ENCODE data around the gene SCUBE1. TPM values are rescaled to one million over a fixed set of nuclear protein-coding genes. Genes with fewer than 3 reads are reported as not detected.

The SCUBE1 gene
- total and polyA plus RNA-seq, 10 of the 15 experiments (the other 5 are each of a cell fraction or from before 2014, with no cell fraction given): not detected

DNA sequence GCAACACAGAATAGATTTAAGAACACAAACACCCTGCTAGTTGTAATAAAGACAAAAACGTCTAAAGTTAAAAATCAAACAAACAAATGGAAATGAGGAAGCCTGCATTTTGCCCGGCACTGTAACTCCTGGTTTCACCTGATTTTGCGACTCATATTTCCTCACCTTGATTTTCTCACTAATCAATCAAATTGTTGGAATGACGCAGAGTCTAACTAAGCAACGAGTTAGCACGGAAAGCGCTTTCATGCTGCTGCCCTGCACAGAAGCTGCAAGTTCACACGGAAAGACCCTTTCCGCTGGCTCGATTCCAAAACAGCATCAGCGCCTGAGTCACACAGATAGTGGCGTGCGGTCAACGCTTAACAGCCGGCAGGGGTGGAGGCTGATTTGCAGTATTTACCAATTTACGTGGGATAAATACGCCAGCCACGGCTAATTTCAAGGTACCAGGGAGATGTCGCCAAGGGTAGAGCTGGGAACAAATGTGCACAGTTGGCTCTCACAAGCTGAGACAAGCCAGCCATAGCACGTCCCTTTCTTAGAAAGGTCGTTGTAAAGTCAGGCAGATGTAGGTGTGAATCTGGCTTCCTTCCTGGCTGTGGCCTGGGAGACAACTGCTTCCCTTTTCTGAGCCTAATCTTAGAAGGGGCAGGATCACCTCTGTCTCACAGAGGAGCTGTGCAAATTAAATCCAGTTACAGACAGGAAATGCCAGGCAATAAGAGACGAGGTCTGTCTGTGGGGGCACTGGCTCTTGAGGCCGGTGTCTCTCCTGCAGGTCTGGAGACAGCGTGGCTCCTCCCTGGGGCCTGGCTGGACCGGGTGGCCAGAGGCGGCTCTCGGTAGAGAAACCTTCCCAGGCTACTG is 79.3 kb downstream of the SCUBE1 start (continued):
- TF ChIP-seq, protein P1, sequence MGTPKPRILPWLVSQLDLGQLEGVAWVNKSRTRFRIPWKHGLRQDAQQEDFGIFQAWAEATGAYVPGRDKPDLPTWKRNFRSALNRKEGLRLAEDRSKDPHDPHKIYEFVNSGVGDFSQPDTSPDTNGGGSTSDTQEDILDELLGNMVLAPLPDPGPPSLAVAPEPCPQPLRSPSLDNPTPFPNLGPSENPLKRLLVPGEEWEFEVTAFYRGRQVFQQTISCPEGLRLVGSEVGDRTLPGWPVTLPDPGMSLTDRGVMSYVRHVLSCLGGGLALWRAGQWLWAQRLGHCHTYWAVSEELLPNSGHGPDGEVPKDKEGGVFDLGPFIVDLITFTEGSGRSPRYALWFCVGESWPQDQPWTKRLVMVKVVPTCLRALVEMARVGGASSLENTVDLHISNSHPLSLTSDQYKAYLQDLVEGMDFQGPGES (IDR thresholded peaks at IDR 0.05): no peak
- TF ChIP-seq BACH1 (IDR thresholded peaks at IDR 0.05; ENCODE audit: borderline replicate concordance) (peak; percentile 19; the same call in 1 of the 2 replicates), JUND (IDR thresholded peaks at IDR 0.05; ENCODE audit: low read depth, low read length) (no peak; the same call in 1 of the 2 replicates), SRF (IDR thresholded peaks at IDR 0.05; ENCODE audit: low read depth in 2 of 2, low read length in 2 of 2) (0 out of 4 replicates have a peak, but pooled peaks of 1 of the 2 experiments have one; percentile 33), EP300 (IDR thresholded peaks at IDR 0.05; ENCODE audit: borderline replicate concordance in 1 of 2, control insufficient read depth in 1 of 2, low read depth in 2 of 2, low read length in 2 of 2) (peak; percentile 50 to 84; a peak in 2 of 4 replicates), MYC (IDR thresholded peaks at IDR 0.05; ENCODE audit: insufficient read depth, insufficient read length, insufficient replicate concordance, low read length, severe bottlenecking) (no peak), NR2F1 (conservative IDR thresholded peaks at IDR 0.05) (peak; percentile 62; the same call in 1 of the 2 replicates), SMAD1 (IDR thresholded peaks at IDR 0.05; ENCODE audit: low read depth, partially characterized antibody) (peak; percentile 94), PAX5 (IDR thresholded peaks at IDR 0.05; ENCODE audit: borderline replicate concordance, low read depth, low read length) (peak; percentile 68; the same call in 1 of the 2 replicates), TAF1 (IDR thresholded peaks at IDR 0.05; ENCODE audit: borderline replicate concordance, low read depth, low read length) (no peak), SP1 (IDR thresholded peaks at IDR 0.05; ENCODE audit: low read depth, low read length) (peak; percentile 43), GATAD2B (conservative IDR thresholded peaks at IDR 0.05; ENCODE audit: low read depth) (peak; percentile 61; the same call in 1 of the 2 replicates), HCFC1 (IDR thresholded peaks at IDR 0.05; ENCODE audit: low read length) (no peak), ZBED1 (IDR thresholded peaks at IDR 0.05; ENCODE audit: borderline replicate concordance) (no peak), MEF2B (IDR thresholded peaks at IDR 0.05; ENCODE audit: partially characterized antibody, poor library complexity, severe bottlenecking) (peak; percentile 76), RUNX3 (IDR thresholded peaks at IDR 0.05; ENCODE audit: low read length) (peak; percentile 95), HDGF (IDR thresholded peaks at IDR 0.05) (no peak), ATF7 (IDR thresholded peaks at IDR 0.05; ENCODE audit: low read depth) (peak; percentile 74)
- TF ChIP-seq, protein P2, sequence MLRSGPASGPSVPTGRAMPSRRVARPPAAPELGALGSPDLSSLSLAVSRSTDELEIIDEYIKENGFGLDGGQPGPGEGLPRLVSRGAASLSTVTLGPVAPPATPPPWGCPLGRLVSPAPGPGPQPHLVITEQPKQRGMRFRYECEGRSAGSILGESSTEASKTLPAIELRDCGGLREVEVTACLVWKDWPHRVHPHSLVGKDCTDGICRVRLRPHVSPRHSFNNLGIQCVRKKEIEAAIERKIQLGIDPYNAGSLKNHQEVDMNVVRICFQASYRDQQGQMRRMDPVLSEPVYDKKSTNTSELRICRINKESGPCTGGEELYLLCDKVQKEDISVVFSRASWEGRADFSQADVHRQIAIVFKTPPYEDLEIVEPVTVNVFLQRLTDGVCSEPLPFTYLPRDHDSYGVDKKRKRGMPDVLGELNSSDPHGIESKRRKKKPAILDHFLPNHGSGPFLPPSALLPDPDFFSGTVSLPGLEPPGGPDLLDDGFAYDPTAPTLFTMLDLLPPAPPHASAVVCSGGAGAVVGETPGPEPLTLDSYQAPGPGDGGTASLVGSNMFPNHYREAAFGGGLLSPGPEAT (IDR thresholded peaks at IDR 0.05; ENCODE audit: low read depth): peak; percentile 92
- TF ChIP-seq, protein P3, sequence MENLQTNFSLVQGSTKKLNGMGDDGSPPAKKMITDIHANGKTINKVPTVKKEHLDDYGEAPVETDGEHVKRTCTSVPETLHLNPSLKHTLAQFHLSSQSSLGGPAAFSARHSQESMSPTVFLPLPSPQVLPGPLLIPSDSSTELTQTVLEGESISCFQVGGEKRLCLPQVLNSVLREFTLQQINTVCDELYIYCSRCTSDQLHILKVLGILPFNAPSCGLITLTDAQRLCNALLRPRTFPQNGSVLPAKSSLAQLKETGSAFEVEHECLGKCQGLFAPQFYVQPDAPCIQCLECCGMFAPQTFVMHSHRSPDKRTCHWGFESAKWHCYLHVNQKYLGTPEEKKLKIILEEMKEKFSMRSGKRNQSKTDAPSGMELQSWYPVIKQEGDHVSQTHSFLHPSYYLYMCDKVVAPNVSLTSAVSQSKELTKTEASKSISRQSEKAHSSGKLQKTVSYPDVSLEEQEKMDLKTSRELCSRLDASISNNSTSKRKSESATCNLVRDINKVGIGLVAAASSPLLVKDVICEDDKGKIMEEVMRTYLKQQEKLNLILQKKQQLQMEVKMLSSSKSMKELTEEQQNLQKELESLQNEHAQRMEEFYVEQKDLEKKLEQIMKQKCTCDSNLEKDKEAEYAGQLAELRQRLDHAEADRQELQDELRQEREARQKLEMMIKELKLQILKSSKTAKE (IDR thresholded peaks at IDR 0.05; ENCODE audit: low read depth, poor library complexity, severe bottlenecking): peak; percentile 54
- TF ChIP-seq, protein P4, sequence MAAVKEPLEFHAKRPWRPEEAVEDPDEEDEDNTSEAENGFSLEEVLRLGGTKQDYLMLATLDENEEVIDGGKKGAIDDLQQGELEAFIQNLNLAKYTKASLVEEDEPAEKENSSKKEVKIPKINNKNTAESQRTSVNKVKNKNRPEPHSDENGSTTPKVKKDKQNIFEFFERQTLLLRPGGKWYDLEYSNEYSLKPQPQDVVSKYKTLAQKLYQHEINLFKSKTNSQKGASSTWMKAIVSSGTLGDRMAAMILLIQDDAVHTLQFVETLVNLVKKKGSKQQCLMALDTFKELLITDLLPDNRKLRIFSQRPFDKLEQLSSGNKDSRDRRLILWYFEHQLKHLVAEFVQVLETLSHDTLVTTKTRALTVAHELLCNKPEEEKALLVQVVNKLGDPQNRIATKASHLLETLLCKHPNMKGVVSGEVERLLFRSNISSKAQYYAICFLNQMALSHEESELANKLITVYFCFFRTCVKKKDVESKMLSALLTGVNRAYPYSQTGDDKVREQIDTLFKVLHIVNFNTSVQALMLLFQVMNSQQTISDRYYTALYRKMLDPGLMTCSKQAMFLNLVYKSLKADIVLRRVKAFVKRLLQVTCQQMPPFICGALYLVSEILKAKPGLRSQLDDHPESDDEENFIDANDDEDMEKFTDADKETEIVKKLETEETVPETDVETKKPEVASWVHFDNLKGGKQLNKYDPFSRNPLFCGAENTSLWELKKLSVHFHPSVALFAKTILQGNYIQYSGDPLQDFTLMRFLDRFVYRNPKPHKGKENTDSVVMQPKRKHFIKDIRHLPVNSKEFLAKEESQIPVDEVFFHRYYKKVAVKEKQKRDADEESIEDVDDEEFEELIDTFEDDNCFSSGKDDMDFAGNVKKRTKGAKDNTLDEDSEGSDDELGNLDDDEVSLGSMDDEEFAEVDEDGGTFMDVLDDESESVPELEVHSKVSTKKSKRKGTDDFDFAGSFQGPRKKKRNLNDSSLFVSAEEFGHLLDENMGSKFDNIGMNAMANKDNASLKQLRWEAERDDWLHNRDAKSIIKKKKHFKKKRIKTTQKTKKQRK (IDR thresholded peaks at IDR 0.05; ENCODE audit: low read depth, low read length): no peak

All from GM12878 (cell line).